AG04449 (cell line): Measurements from ENCODE around the gene ZC2HC1C.

Experiments used
- CTCF ChIA-PET: fragments of 350-600 bp; formaldehyde crosslinking; extraction: SDS; loops from one replicate; lab custom pipeline; 2021; ENCODE audit warnings: antibody characterized with exemption; lab: Yijun Ruan, JAX
- POLR2A ChIA-PET: fragments of 400-600, 350-600 bp; formaldehyde crosslinking; extraction: SDS; loops from one replicate; lab custom pipeline; 2020; ENCODE audit warnings: antibody characterized with exemption, inconsistent platforms; lab: Yijun Ruan, JAX
- DNase-seq: peaks from one replicate; pipeline ENCODE4 v3.0.0-alpha.2; 2010; ENCODE audit warnings: low read depth, low spot score
- H3K4me3 ChIP-seq: 2 replicates; pipeline ENCODE4 v1.5.1; 2011; ENCODE audit warnings: low read depth, mild to moderate bottlenecking, control low read depth, low read length
- CTCF ChIP-seq: IDR thresholded peaks from one replicate; pipeline ENCODE4 v1.5.1; 2011; ENCODE audit warnings: mild to moderate bottlenecking, moderate library complexity, low read length, control low read depth, inconsistent platforms; ENCODE audit not compliant: insufficient read depth; ENCODE audit errors: missing control alignments

ZC2HC1C gene

DNA sequence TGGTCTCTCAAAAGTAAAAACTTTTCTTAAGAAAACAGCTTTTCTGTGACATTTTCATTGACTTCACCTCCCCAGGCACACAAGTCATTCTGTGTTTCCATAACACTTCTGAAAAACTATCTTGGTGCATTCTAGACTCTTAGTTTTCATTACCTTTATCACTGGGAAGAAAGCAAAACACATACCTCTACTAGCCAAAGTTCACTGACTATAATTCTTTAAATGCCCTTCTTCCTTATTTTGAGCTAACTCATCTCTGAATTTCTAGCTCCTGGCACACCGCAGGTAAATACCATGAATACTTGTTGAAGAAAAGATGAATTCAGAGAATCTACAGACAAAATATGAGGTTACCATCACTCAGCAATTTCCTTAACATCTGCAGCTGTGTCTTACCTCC lies 39.3 kb upstream of the ZC2HC1C start:
- TF ChIP-seq CTCF: no peak
- no peak overlapping the region for H3K4me3 ChIP-seq
- ChIA-PET POLR2A (no interaction called here), CTCF (interaction anchor here (0.9 to 1.3 kb wide), 2 partner anchors 11 to 125 kb away, joined by 3 to 5 read pairs; no protein-coding TSS in a partner anchor)
- no peak for DNase-seq

DNA sequence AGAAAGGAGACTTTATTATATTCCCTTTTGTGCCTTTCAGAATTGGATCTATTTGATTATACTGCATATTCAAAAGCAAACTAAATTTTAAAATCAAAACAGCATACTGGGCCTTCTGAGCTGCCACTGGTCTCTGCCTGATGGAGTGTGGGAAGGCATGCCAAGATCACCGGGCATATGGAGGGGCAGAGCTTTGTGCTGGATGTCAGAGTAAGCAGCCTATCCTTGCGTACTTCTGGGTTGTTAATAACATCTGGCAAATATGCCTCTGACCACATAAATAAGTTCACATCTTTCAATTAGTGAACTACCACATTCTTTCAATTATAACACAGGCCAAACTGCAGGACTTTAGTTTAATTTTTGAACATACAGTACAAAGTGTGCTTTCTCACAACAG lies 36.5 kb upstream of the ZC2HC1C start:
- no peak overlapping the region for H3K4me3 ChIP-seq
- ChIA-PET CTCF (interaction anchor here (0.8 kb wide), 1 partner anchor 9 kb away, joined by 3 read pairs; no protein-coding TSS in a partner anchor), POLR2A (no interaction called here)
- no peak for TF ChIP-seq CTCF
- DNase-seq: no peak

DNA sequence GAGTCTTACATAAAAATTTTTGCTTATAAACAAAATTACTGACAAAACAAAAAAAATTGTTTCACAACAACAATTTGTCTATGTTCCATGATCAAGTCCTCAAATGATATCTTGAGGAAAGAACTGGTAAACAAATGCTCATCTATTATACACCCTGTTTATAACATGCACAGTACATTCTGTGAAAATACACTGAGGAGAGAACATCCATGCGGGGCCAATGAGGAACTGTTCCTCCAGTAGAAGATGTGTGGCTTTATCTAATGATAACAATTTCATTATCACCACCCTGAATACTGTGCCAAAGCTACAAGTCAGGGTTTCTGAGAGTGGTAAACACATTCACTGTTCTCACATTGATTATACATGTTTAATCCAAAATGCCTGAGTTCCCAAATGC lies 28.9 kb upstream of the ZC2HC1C start:
- ChIA-PET CTCF (interaction anchor here (1.6 kb wide), 1 partner anchor 10 kb away, joined by 5 read pairs; no protein-coding TSS in a partner anchor), POLR2A (no interaction called here)

DNA sequence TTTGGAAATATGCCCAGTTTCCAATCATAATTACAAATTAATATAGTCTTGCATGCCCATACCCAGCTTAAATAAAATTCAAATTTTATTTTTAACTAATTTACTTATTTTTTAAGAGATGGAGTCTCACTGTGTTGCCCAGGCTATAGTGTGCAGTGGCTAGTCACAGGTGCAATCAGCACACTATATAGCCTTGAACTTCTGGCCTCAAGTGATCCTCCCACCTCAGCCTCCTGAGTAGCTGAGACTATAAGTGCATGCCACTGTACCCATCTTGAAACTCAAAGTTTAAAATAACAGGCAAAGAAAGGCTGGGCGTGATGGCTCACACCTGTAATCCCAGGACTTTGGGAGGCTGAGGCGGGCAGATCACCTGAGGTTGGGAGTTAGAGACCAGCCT lies 28.5 kb upstream of the ZC2HC1C start:
- ChIA-PET CTCF (interaction anchor here (1.6 kb wide), 2 partner anchors 11 to 23 kb away, joined by 4 to 5 read pairs; no protein-coding TSS in a partner anchor), POLR2A (no interaction called here)
- TF ChIP-seq CTCF: no peak
- DNase-seq: no peak
- H3K4me3 ChIP-seq: no peak overlapping the region

More for the DNA sequence above, 28.9 kb upstream of the ZC2HC1C start:
- H3K4me3 ChIP-seq: no peak overlapping the region
- TF ChIP-seq CTCF: no peak
- DNase-seq: no peak

DNA sequence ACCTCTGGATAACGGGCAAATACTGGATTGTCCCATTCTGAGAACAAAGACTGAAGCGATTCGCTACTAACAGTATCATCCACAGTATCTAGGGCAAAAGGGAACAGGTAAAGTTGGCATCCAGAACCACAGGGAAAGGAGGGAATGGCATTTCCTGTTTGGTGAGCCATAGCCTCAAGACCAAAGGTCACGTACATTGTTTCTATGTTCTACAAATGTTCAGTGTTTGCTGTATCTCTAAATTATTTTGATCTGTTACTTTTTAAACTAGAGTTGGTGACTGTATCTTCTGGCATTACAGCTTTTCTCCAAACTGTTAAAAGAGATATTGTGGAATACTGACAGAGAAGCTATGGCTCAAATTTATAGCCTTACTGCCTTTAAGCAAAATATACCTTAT lies 27.8 kb upstream of the ZC2HC1C start:
- ChIA-PET POLR2A (no interaction called here), CTCF (interaction anchor here (0.8 to 1.6 kb wide), 5 partner anchors 11 to 96 kb away, joined by 3 to 5 read pairs (median 4); no protein-coding TSS in a partner anchor)
- H3K4me3 ChIP-seq: no peak overlapping the region
- no peak for DNase-seq
- TF ChIP-seq CTCF: no peak

DNA sequence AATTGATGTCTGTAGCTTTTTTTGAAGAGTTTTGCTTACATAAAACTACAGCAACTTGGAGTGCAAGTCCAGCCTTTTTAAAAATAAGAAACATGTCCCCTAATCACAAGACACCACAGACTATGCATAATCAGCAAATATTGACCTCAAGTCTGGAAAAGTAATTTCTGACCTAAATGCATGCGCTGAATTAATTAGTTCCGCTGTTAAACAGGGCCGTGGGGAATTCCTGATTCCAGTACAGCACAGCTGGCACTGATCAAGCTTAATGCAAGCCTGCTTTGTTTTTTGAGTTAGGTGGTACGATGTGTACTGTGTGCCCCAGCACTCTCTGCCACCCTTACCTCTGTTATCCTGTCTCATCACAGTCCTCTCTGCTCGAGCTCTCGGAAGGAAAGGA lies 27.4 kb upstream of the ZC2HC1C start:
- DNase-seq: no peak
- no peak for TF ChIP-seq CTCF
- CTCF ChIA-PET: interaction anchor here (0.8 to 1.6 kb wide), 5 partner anchors 11 to 97 kb away, joined by 3 to 5 read pairs (median 4); no protein-coding TSS in a partner anchor
- H3K4me3 ChIP-seq: no peak overlapping the region
- POLR2A ChIA-PET: no interaction called here
